HFFc6 (cell line): ENCODE data around the gene SLCO2A1. TPM values are rescaled to one million over a fixed set of nuclear protein-coding genes. Genes with fewer than 3 reads are reported as not detected.

Experiments
- DNase-seq: peaks from one replicate; pipeline ENCODE4 v3.0.0-alpha.2; 2018
- H3K27ac Mint-ChIP-seq: 2 replicates; pipeline ENCODE4 v1.8.0; 2020; ENCODE audit warnings: mild to moderate bottlenecking, mixed read lengths
- H3K27me3 Mint-ChIP-seq: 2 replicates; pipeline ENCODE4 v1.8.0; 2021; ENCODE audit warnings: mild to moderate bottlenecking, moderate library complexity, mixed read lengths; ENCODE audit not compliant: insufficient read depth
- H3K36me3 Mint-ChIP-seq: 2 replicates; pipeline ENCODE4 v1.8.0; 2021; ENCODE audit warnings: low read depth, mixed read lengths
- H3K4me1 Mint-ChIP-seq: 2 replicates; pipeline ENCODE4 v1.8.0; 2020; ENCODE audit warnings: low read depth, mixed read lengths
- H3K4me3 Mint-ChIP-seq: 2 replicates; pipeline ENCODE4 v1.8.0; 2020; ENCODE audit warnings: mild to moderate bottlenecking, moderate library complexity, mixed read lengths
- H3K9me3 Mint-ChIP-seq: 2 replicates; pipeline ENCODE4 v1.8.0; 2020; ENCODE audit warnings: mild to moderate bottlenecking, mixed read lengths
- total RNA-seq, 6 experiments: library from RNA; stranded (reverse); fragmentation: NEBNext Ultra II Directional; extraction: Animal tissue kit (Norgen Biotek cat#: 25700); gene quantifications; 2 replicates in 1 of 6; 3 replicates in 5 of 6; pipeline ENCODE4 v1.2.3, GENCODE V29; 2021
- TF ChIP-seq, protein P1 (sequence below): fragments of 200-600 bp; sonication (generic); IDR thresholded peaks from 2 replicates; pipeline ENCODE4 v1.5.0; 2021; ENCODE audit warnings: antibody characterized with exemption, mild to moderate bottlenecking

The SLCO2A1 gene
- total RNA-seq, 6 experiments from 2014 or later, result 0.13 to 0.17 TPM; not detected in 4

DNA sequence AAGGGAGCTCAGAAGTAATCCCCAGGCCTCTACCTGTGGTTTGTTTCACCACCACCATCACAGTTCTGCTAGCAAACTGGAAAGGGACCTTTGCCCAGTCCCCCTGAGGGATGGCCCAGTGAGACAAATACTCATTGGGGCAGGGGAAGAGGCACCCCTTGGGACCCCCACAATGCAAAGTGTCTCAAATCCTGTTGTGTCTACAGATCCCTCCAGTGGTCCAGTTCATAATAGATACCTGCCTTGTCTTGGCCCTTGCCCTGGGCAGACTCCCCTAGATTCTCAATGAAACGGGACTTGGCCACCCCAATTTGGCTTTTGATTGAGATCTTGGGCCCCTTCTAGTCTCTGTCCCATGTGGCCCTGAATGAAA is 90.3 kb downstream of the SLCO2A1 start:
- Mint-ChIP-seq H3K9me3 (no peaks in the 10 kb centered on the region), H3K4me3 (no peak overlapping the region), H3K27ac (no peak overlapping the region), H3K4me1 (peaks cover 41% of the 10 kb centered on the region), H3K27me3 (peaks cover 35% of the 10 kb centered on the region), H3K36me3 (no peaks in the 10 kb centered on the region; the same call in 1 of the 2 replicates)
- no peak for DNase-seq
- TF ChIP-seq, protein P1, sequence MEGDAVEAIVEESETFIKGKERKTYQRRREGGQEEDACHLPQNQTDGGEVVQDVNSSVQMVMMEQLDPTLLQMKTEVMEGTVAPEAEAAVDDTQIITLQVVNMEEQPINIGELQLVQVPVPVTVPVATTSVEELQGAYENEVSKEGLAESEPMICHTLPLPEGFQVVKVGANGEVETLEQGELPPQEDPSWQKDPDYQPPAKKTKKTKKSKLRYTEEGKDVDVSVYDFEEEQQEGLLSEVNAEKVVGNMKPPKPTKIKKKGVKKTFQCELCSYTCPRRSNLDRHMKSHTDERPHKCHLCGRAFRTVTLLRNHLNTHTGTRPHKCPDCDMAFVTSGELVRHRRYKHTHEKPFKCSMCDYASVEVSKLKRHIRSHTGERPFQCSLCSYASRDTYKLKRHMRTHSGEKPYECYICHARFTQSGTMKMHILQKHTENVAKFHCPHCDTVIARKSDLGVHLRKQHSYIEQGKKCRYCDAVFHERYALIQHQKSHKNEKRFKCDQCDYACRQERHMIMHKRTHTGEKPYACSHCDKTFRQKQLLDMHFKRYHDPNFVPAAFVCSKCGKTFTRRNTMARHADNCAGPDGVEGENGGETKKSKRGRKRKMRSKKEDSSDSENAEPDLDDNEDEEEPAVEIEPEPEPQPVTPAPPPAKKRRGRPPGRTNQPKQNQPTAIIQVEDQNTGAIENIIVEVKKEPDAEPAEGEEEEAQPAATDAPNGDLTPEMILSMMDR, result no peak

DNA sequence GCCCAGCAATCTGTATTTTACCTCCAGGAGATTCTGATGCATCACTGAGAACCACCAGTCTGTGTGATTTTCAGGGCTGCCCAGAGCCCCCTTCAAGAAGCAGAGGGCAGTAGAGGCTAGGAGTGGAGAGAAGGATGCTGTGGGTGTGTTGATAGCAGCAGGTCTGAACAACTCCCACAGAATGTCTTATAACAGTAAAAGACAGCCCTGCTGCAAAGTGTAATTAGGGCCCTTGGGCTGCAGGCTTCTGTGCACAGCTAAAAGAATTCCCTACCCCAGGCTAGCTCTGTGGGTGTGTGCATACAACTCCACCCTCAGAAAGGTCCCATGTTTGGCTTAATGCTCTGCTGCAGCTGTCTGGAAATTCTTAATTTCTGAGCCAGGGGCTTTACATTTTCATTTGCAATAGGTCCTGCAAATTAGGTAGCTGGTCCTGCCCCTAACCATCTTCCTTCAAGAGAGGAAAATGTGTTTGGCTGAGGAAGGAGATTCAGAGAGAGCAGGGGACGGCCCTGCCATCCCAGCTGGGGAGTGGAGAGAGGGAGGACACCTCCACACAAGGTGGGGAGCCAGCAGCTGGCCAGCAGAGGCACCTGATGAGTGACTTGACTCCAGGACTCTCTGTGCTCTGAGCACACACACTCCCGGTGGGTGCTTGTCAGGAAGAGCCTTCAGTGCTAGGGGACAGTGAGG is 90.8 kb downstream of the SLCO2A1 start:
- peaks cover 37% of the 10 kb centered on the region for H3K27me3 Mint-ChIP-seq
- no peak for DNase-seq

DNA sequence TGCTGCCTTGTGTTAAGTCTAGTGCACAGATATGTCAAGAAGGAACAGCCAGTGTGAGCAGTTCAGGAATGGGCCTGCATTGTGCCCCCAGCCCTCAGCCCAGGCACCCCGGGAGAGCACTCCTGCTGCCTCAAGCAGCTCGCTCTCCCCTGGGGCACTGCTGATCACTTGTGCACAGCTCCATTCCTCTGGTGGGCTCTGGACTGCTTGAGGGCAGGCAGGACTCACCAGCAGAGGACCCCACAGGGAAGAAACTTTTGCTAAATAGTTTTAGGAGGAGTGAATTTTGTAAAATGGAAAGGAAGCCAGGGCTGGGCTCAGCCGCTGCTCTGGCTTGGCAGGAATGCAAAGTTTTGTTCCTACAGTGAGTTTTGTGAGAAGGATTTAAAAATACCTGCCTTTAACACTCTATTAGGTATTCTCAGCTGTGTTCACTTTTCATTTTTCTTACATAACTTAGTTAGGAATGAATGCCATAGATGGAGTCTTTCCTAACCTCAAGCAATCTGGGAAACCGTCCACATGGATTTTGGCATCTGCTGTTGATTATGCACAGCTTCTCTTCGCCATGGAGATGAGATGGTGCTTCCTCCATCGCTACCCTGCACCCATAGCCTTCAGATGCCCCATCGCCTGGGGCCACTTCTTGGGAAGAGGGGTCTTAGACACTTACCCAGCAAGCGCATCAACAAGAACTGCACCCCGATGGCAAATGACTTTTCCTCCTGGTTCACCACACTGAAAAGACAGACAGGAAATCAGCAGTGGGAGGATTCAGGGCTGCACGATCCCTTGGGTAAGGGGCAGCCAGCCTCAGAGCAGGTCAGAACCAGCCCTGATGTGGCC is 91.7 kb downstream of the SLCO2A1 start:
- DNase-seq, result peak; percentile 55
- TF ChIP-seq, protein P1, result no peak; the same call in 1 of the 2 replicates
- H3K27ac Mint-ChIP-seq, result 0 out of 2 replicates have a peak overlapping the region, but pooled peaks have one; percentile 29
- H3K4me3 Mint-ChIP-seq, result no peak overlapping the region
- H3K36me3 Mint-ChIP-seq, result no peaks in the 10 kb centered on the region; the same call in 1 of the 2 replicates
- H3K27me3 Mint-ChIP-seq, result peaks cover 37% of the 10 kb centered on the region
- H3K9me3 Mint-ChIP-seq, result no peaks in the 10 kb centered on the region
- peaks cover 26% of the 10 kb centered on the region for H3K4me1 Mint-ChIP-seq

More for the DNA sequence above, 90.8 kb downstream of the SLCO2A1 start:
- H3K4me3 Mint-ChIP-seq, result no peak overlapping the region
- H3K9me3 Mint-ChIP-seq, result no peaks in the 10 kb centered on the region
- H3K27ac Mint-ChIP-seq, result no peak overlapping the region
- peaks cover 35% of the 10 kb centered on the region for H3K4me1 Mint-ChIP-seq
- TF ChIP-seq, protein P1, result peak; percentile 10; the same call in 1 of the 2 replicates
- no peaks in the 10 kb centered on the region; the same call in 1 of the 2 replicates for H3K36me3 Mint-ChIP-seq

DNA sequence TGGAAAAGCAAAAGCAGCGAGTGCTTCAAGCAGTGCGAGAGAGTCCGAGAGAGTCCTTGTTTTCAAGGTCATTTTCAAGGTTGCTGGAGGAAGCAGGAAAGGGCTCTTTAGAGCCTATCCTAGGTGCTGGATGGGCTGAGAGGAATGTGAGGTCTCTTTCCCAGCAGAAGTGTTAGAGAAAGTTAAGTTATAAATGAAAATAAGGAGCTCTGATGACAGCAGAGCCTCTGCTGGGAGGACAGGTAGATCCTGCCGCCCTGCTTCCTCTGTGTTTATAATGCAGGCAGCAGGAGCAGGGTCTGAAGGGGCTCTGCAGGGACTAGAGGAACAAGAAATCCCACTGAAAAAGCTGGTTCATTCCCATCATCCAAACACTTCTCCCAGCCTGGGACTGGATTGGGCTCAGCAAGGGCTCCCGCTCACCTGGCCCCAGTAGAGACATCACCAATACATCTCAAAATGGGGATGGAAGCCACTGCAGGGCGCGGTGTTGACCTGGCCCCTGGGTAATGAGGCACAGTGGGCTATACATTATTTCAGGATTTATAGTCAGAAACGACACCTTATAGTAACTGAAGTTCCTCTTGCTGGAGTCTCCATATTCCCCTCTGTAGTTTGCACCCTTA is 92.6 kb downstream of the SLCO2A1 start:
- Mint-ChIP-seq H3K4me3 (no peak overlapping the region), H3K36me3 (no peaks in the 10 kb centered on the region; the same call in 1 of the 2 replicates), H3K4me1 (peaks cover 20% of the 10 kb centered on the region), H3K27me3 (peaks cover 33% of the 10 kb centered on the region), H3K9me3 (no peaks in the 10 kb centered on the region), H3K27ac (no peak overlapping the region)
- DNase-seq, result no peak
- TF ChIP-seq, protein P1, result no peak
